Right lobe of liver (tissue), 6 donors: ENCODE measurements around the gene ARSG. TPM values are rescaled to one million over a fixed set of nuclear protein-coding genes. Genes with fewer than 3 reads are reported as not detected.

Experiments used
- ATAC-seq, 4 donors: fragments of 200-7000 bp; cut with Tn5 transposase; one replicate each; pipeline ENCODE4 v1.9.1; 2020; ENCODE audit warnings: mild to moderate bottlenecking in 4 of 4, moderate library complexity in 4 of 4
- DNase-seq, 3 donors: peaks; one replicate each; pipeline ENCODE4 v3.0.0-alpha.2; 2020
- H3K27ac ChIP-seq, 3 donors: fragments of 200-600 bp; one replicate each; pipeline ENCODE4 v1.8.0; 2022
- H3K27me3 ChIP-seq, 2 donors: fragments of 200-600 bp; one replicate each; pipeline ENCODE4 v1.8.0; 2022
- H3K36me3 ChIP-seq, 4 donors: fragments of 200-600 bp; sonication (generic) in 1 of 4; one replicate each; pipeline versions ENCODE4 v1.5.1 to v1.8.0; 2017 to 2022; ENCODE audit warnings: control low read depth in 1 of 4
- H3K4me1 ChIP-seq, 4 donors: fragments of 200-600 bp; sonication (generic) in 1 of 4; one replicate each; pipeline versions ENCODE4 v1.5.1 to v1.8.0; 2017 to 2022; ENCODE audit warnings: control low read depth in 1 of 4
- H3K4me3 ChIP-seq, 3 donors: fragments of 200-600 bp; one replicate each; pipeline ENCODE4 v1.8.0; 2022
- H3K9me3 ChIP-seq, 4 donors: fragments of 200-600 bp; sonication (generic) in 1 of 4; one replicate each; pipeline versions ENCODE4 v1.5.1 to v1.8.0; 2017 to 2022; ENCODE audit warnings: control low read depth in 1 of 4
- POLR2A ChIP-seq: fragments of 450-650 bp; IDR thresholded peaks from one replicate; pipeline ENCODE4 v1.6.1; 2017; ENCODE audit warnings: antibody characterized with exemption, mild to moderate bottlenecking
- WGBS: methylation state at CpG from one replicate; pipeline ENCODE4 v1.1.6; 2018; ENCODE audit warnings: low coverage, low lambda C conversion rate; ENCODE audit not compliant: insufficient coverage; ENCODE audit errors: missing lambda C conversion rate; 5-methylcytosine and 5-hydroxymethylcytosine counted together
- intact Hi-C, 2 donors: fragments of 100-400 bp; cut with DNase I; formaldehyde crosslinking; loops; one replicate each; pipeline versions ENCODE4 v1.11.2 to v1.14.1; 2022
- total RNA-seq, 6 experiments: library from RNA; depleted of rRNA in 2 of 6; stranded (reverse); fragments of >200 nt in 2 of 6; fragmentation: NEBNext Ultra II Directional in 3 of 6; extraction: Animal tissue kit (Norgen Biotek cat#: 25700) in 3 of 6; gene quantifications; one replicate each; pipeline versions ENCODE4 v1.1.0 to v1.2.4, GENCODE V29; 2016 to 2023
- TF ChIP-seq, protein P1 (sequence below), 4 donors: fragments of 200-600 bp in 3 of 4; fragments of 450-650 bp in 1 of 4; IDR thresholded peaks; one replicate each; pipeline versions ENCODE4 v1.5.1 to v1.8.0; 2016 to 2022; ENCODE audit warnings: antibody characterized with exemption in 4 of 4, mild to moderate bottlenecking in 2 of 4
- donor health status: DM: no; HTN: yes; CAD: no.
- donor health status: DM: no; HTN: no; CAD: no.
- donor health status: DM: no; HTN: no; CAD: no.
- donor health status: DM: no; HTN: yes; CAD: no.
- donor health status: DM: no; HTN: yes; CAD: no.

The ARSG gene
- total RNA-seq, 6 experiments from 2014 or later, result 1.2 to 3.3 (median 2.5) TPM

GRCh38 chr17:68427575-68427974 lies 136.3 kb downstream of the ARSG start:
- TF ChIP-seq, protein P1, sequence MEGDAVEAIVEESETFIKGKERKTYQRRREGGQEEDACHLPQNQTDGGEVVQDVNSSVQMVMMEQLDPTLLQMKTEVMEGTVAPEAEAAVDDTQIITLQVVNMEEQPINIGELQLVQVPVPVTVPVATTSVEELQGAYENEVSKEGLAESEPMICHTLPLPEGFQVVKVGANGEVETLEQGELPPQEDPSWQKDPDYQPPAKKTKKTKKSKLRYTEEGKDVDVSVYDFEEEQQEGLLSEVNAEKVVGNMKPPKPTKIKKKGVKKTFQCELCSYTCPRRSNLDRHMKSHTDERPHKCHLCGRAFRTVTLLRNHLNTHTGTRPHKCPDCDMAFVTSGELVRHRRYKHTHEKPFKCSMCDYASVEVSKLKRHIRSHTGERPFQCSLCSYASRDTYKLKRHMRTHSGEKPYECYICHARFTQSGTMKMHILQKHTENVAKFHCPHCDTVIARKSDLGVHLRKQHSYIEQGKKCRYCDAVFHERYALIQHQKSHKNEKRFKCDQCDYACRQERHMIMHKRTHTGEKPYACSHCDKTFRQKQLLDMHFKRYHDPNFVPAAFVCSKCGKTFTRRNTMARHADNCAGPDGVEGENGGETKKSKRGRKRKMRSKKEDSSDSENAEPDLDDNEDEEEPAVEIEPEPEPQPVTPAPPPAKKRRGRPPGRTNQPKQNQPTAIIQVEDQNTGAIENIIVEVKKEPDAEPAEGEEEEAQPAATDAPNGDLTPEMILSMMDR (IDR thresholded peaks at IDR 0.05), result no peak
- TF ChIP-seq POLR2A, result no peak
- DNase-seq (peak in 1 of 3 donors; percentile 37), ATAC-seq (no peak)
- intact Hi-C loops, result no loop called here
- Histone ChIP-seq H3K36me3 (peaks cover 0 to 51% (median 5%) of the 10 kb centered on the region in 4 donors), H3K27me3 (no peaks in the 10 kb centered on the region), H3K4me3 (no peak overlapping the region), H3K27ac (no peak overlapping the region), H3K9me3 (no peaks in the 10 kb centered on the region), H3K4me1 (peaks cover 0 to 9% (median 4%) of the 10 kb centered on the region in 4 donors)
- 80% methylated on average over 1 of the region's 7 CpGs for WGBS

- Histone ChIP-seq H3K4me3 (no peak overlapping the region), H3K9me3 (no peaks in the 10 kb centered on the region), H3K36me3 (peaks cover 3 to 57% (median 4%) of the 10 kb centered on the region in 4 donors), H3K27ac (no peak overlapping the region), H3K27me3 (no peaks in the 10 kb centered on the region), H3K4me1 (peaks cover 0 to 9% (median 4%) of the 10 kb centered on the region in 4 donors)
- WGBS, result 63% methylated on average over 14 of the region's 14 CpGs
- intact Hi-C loops, result no loop called here
- ATAC-seq, result peak; percentile 69 to 88 (median 78)
- TF ChIP-seq, protein P1 (IDR thresholded peaks at IDR 0.05), result no peak
- peak in 1 of 3 donors; percentile 76 for DNase-seq
Observed at GRCh38 chr17:68428498-68429172, 137.3 kb downstream of the ARSG start.

GRCh38 chr17:68429881-68430280 lies 138.6 kb downstream of the ARSG start:
- intact Hi-C loops, result loop anchor here in 1 of 2 donors (10.0 kb wide), 1 partner anchor 165 kb away; no protein-coding TSS in a partner anchor

GRCh38 chr17:68431045-68431608 lies 139.8 kb downstream of the ARSG start:
- ATAC-seq (no peak), DNase-seq (no peak)
- 75% methylated on average over 10 of the region's 13 CpGs for WGBS
- Histone ChIP-seq H3K4me3 (no peak overlapping the region), H3K36me3 (peaks cover 7 to 65% (median 8%) of the 10 kb centered on the region in 4 donors), H3K27ac (no peak overlapping the region), H3K9me3 (no peaks in the 10 kb centered on the region), H3K4me1 (peaks cover 0 to 10% (median 4%) of the 10 kb centered on the region in 4 donors), H3K27me3 (no peaks in the 10 kb centered on the region)
- intact Hi-C loops, result loop anchor here in 1 of 2 donors (10.0 kb wide), 1 partner anchor 166 kb away; no protein-coding TSS in a partner anchor
- no peak for TF ChIP-seq POLR2A
- TF ChIP-seq, protein P1 (IDR thresholded peaks at IDR 0.05), result no peak

More at GRCh38 chr17:68429881-68430280, 138.6 kb downstream of the ARSG start:
- no peaks in the 10 kb centered on the region for H3K9me3 ChIP-seq
- TF ChIP-seq POLR2A, result no peak
- TF ChIP-seq, protein P1 (IDR thresholded peaks at IDR 0.05), result no peak
- no peaks in the 10 kb centered on the region for H3K27me3 ChIP-seq
- H3K4me1 ChIP-seq, result peaks cover 0 to 9% (median 4%) of the 10 kb centered on the region in 4 donors
- H3K4me3 ChIP-seq, result no peak overlapping the region
- DNase-seq, result no peak
- ATAC-seq, result no peak
- no peak overlapping the region for H3K27ac ChIP-seq
- H3K36me3 ChIP-seq, result peaks cover 7 to 60% (median 8%) of the 10 kb centered on the region in 4 donors
- 95% methylated on average over 5 of the region's 11 CpGs for WGBS
